Measurements from ENCODE around the gene NMNAT2. TPM values are rescaled to one million over a fixed set of nuclear protein-coding genes. Genes with fewer than 3 reads are reported as not detected.

The NMNAT2 gene
- total RNA-seq, 1 experiment from 2014 or later: 11.4 TPM

GRCh38 chr1:183263886-183264602 is 154.1 kb downstream of the NMNAT2 start:
- peaks cover 18 to 19% of the 10 kb centered on the region in 2 experiments for H3K4me1 Mint-ChIP-seq
- H2BK12ac ChIP-seq (ENCODE audit: insufficient read length, low read depth, low read length): no peak overlapping the region
- no peak overlapping the region for H3K56ac ChIP-seq (ENCODE audit: insufficient read length, low read depth, low read length)
- H3K27ac ChIP-seq (ENCODE audit: insufficient read length, low read depth, low read length): no peak overlapping the region
- no peak for TF ChIP-seq CTCF (conservative IDR thresholded peaks at IDR 0.05)
- H4K91ac ChIP-seq (ENCODE audit: insufficient read length, low read depth, low read length): no peak overlapping the region
- no peaks in the 10 kb centered on the region for H3K23me2 ChIP-seq (ENCODE audit: insufficient read length, low read depth, low read length, poor library complexity, severe bottlenecking)
- H3K9ac ChIP-seq (ENCODE audit: extremely low read depth, insufficient read length, low read length): no peak overlapping the region
- no peaks in the 10 kb centered on the region for H4K20me1 ChIP-seq (ENCODE audit: control insufficient read depth, insufficient read depth, insufficient read length)
- H3K36me3 Mint-ChIP-seq (ENCODE audit: insufficient read depth in 1 of 3, low read depth in 3 of 3): peaks cover 0 to 3% (median 2%) of the 10 kb centered on the region in 3 experiments; a peak in 1 of 7 replicates
- DNase-seq: no peak
- no peak overlapping the region for H3K18ac ChIP-seq (ENCODE audit: insufficient read length, low read depth, low read length)
- no peaks in the 10 kb centered on the region for H3K79me2 ChIP-seq (ENCODE audit: insufficient read depth, low read length)
- H3T11ph ChIP-seq (ENCODE audit: low read length): no peak overlapping the region
- no peak overlapping the region for H3K4me3 Mint-ChIP-seq
- no peak overlapping the region for H3K4me2 ChIP-seq (ENCODE audit: insufficient read depth, insufficient read length, low read length)
- H3K9me3 ChIP-seq (ENCODE audit: control insufficient read depth, low read depth, low read length): no peaks in the 10 kb centered on the region
- H3K9me3 Mint-ChIP-seq: no peaks in the 10 kb centered on the region
- no peak overlapping the region for H2BK20ac ChIP-seq (ENCODE audit: low read depth, low read length, poor library complexity, severe bottlenecking)
- H3K27ac Mint-ChIP-seq: no peak overlapping the region
- no peak overlapping the region for H2AK5ac ChIP-seq (ENCODE audit: insufficient read length, low read length)
- H2BK5ac ChIP-seq (ENCODE audit: insufficient read length, low read length): no peak overlapping the region
- no peaks in the 10 kb centered on the region for H3K27me3 ChIP-seq (ENCODE audit: insufficient read depth, low read length)
- no peak overlapping the region for H2BK15ac ChIP-seq (ENCODE audit: low read depth, low read length)
- no peak overlapping the region for H4K5ac ChIP-seq (ENCODE audit: insufficient read length, low read depth, low read length)
- no peaks in the 10 kb centered on the region for H3K27me3 Mint-ChIP-seq (ENCODE audit: low read depth)
- no CpG with 5 or more reads among the region's 6 CpGs for WGBS (ENCODE audit: extremely low coverage, insufficient read length, low lambda C conversion rate)
- no peak overlapping the region for H2AFZ ChIP-seq (ENCODE audit: low read length)
- H3K23ac ChIP-seq (ENCODE audit: insufficient read length, low read depth, low read length): no peak overlapping the region
- H3K4ac ChIP-seq (ENCODE audit: low read depth, low read length): no peak overlapping the region
- H3K4me1 ChIP-seq (ENCODE audit: insufficient read depth, low read length): peaks cover 5% of the 10 kb centered on the region; the same call in 1 of the 2 replicates
- no peaks in the 10 kb centered on the region for H3K79me1 ChIP-seq (ENCODE audit: insufficient read depth, low read depth, low read length, poor library complexity, severe bottlenecking)
- no peak overlapping the region for H2BK120ac ChIP-seq (ENCODE audit: low read depth, low read length, poor library complexity, severe bottlenecking)
- H3K14ac ChIP-seq (ENCODE audit: insufficient read depth, low read length): no peak overlapping the region
- H4K8ac ChIP-seq (replicated peaks; ENCODE audit: insufficient read length, low read depth, low read length): no peak overlapping the region
